ENCODE results near the gene TACR1.
"Not testable (repeated sequence)": the region's sequence is repeated elsewhere in the genome, so short reads cannot be mapped to it uniquely, and the experiment has no call there.

The TACR1 gene

GRCh38 chr2:75199428-75200011 lies at the start of gene TACR1:
TACR1 (minus strand) TSS chr2:75199520; CDS start chr2:75198934, 586 bp downstream.
- TF ChIP-seq EZH2 (optimal IDR thresholded peaks at IDR 0.05; ENCODE audit: low read depth, low read length), result no peak
- TF ChIP-seq CTCF (IDR thresholded peaks at IDR 0.05; ENCODE audit: low read length), result peak; percentile 63
- no peaks in the 10 kb centered on the region for H3K79me2 ChIP-seq (ENCODE audit: low read length)
- peak within 1 kb of the TSS; percentile 81 for H2AFZ ChIP-seq (ENCODE audit: low read length)
- no peak within 1 kb of the TSS for H3K27ac ChIP-seq (ENCODE audit: low read length)
- H3F3A ChIP-seq (ENCODE audit: insufficient read depth, low read length), result no peaks in the 10 kb centered on the region
- H3K4me3 ChIP-seq (ENCODE audit: low read length), result peak within 1 kb of the TSS; percentile 56
- H3K9me3 ChIP-seq (replicated peaks; ENCODE audit: insufficient read depth, low read length), result no peaks in the 10 kb centered on the region
- H3K4me2 ChIP-seq (ENCODE audit: low read depth, low read length), result peak within 1 kb of the TSS; percentile 98
- H3K36me3 ChIP-seq (replicated peaks; ENCODE audit: insufficient read depth, low read length), result no peaks in the 10 kb centered on the region
- peak; percentile 85 for DNase-seq
- H3K9me2 ChIP-seq (replicated peaks; ENCODE audit: insufficient read depth, low read length), result no peaks in the 10 kb centered on the region
- no peaks in the 10 kb centered on the region for H3K4me1 ChIP-seq (ENCODE audit: low read length)
- no peaks in the 10 kb centered on the region for H4K20me1 ChIP-seq (ENCODE audit: insufficient read depth, low read length)
- H3K27me3 ChIP-seq (replicated peaks; ENCODE audit: insufficient read depth, low read length), result no peaks in the 10 kb centered on the region
- peak within 1 kb of the TSS; percentile 21; the same call in 1 of the 2 replicates for H3K9ac ChIP-seq (ENCODE audit: low read length)

- H4K20me1 ChIP-seq (ENCODE audit: insufficient read depth, low read length); H3K4me1 ChIP-seq (ENCODE audit: low read length); H3K36me3 ChIP-seq (replicated peaks; ENCODE audit: insufficient read depth, low read length); H2AFZ ChIP-seq (ENCODE audit: low read length); H3K27me3 ChIP-seq (replicated peaks; ENCODE audit: insufficient read depth, low read length); H3F3A ChIP-seq (ENCODE audit: insufficient read depth, low read length); DNase-seq; H3K4me2 ChIP-seq (ENCODE audit: low read depth, low read length); H3K27ac ChIP-seq (ENCODE audit: low read length); H3K9me3 ChIP-seq (replicated peaks; ENCODE audit: insufficient read depth, low read length); H3K9ac ChIP-seq (ENCODE audit: low read length); H3K79me2 ChIP-seq (ENCODE audit: low read length); H3K9me2 ChIP-seq (replicated peaks; ENCODE audit: insufficient read depth, low read length); H3K4me3 ChIP-seq (ENCODE audit: low read length): not testable (repeated sequence)
Observed at GRCh38 chr2:75248581-75248980, 49.3 kb upstream of the TACR1 start.

GRCh38 chr2:75246441-75247167 lies 47.3 kb upstream of the TACR1 start:
- no peak overlapping the region for H3K27ac ChIP-seq (ENCODE audit: low read length)

More at GRCh38 chr2:75246441-75247167, 47.3 kb upstream of the TACR1 start:
- Histone ChIP-seq H3K79me2 (ENCODE audit: low read length) (no peaks in the 10 kb centered on the region), H3K9ac (ENCODE audit: low read length) (no peak overlapping the region), H3K4me1 (ENCODE audit: low read length) (no peaks in the 10 kb centered on the region), H3K9me2 (replicated peaks; ENCODE audit: insufficient read depth, low read length) (no peaks in the 10 kb centered on the region), H3F3A (ENCODE audit: insufficient read depth, low read length) (no peaks in the 10 kb centered on the region), H3K4me3 (ENCODE audit: low read length) (no peak overlapping the region), H4K20me1 (ENCODE audit: insufficient read depth, low read length) (no peaks in the 10 kb centered on the region), H3K4me2 (ENCODE audit: low read depth, low read length) (no peak overlapping the region), H3K27me3 (replicated peaks; ENCODE audit: insufficient read depth, low read length) (no peaks in the 10 kb centered on the region), H3K9me3 (replicated peaks; ENCODE audit: insufficient read depth, low read length) (no peaks in the 10 kb centered on the region), H2AFZ (ENCODE audit: low read length) (no peak overlapping the region), H3K36me3 (replicated peaks; ENCODE audit: insufficient read depth, low read length) (no peaks in the 10 kb centered on the region)
- DNase-seq, result no peak
- TF ChIP-seq EZH2 (optimal IDR thresholded peaks at IDR 0.05; ENCODE audit: low read depth, low read length), result no peak
- no peak for TF ChIP-seq CTCF (IDR thresholded peaks at IDR 0.05; ENCODE audit: low read length)
- TF ChIP-seq EZH2phosphoT487 (IDR thresholded peaks at IDR 0.05; ENCODE audit: low read length), result no peak
